SK-N-SH (cell line): ENCODE measurements around the gene KCNQ5. TPM values are rescaled to one million over a fixed set of nuclear protein-coding genes. Genes with fewer than 3 reads are reported as not detected.

Source experiments
- CTCF ChIA-PET: fragments of 300-600, 350-600 bp; formaldehyde crosslinking; extraction: SDS; loops from one replicate; lab custom pipeline; 2021; lab: Yijun Ruan, JAX
- POLR2A ChIA-PET: fragments of 350-600 bp; sonication (Branson Sonifier 250); formaldehyde crosslinking; extraction: SDS; loops from one replicate; lab custom pipeline; 2020; ENCODE audit warnings: antibody characterized with exemption, inconsistent platforms; lab: Yijun Ruan, JAX
- DNase-seq: peaks from one replicate; pipeline ENCODE4 v3.0.0; 2012
- H2AFZ ChIP-seq: fragments of 200-600 bp; sonication (generic); 2 replicates; pipeline ENCODE4 v1.8.1; 2016; ENCODE audit warnings: antibody characterized with exemption, mild to moderate bottlenecking, low read depth
- H3F3A ChIP-seq: fragments of 200-600 bp; sonication (generic); replicated peaks from 2 replicates; pipeline ENCODE3; 2016; ENCODE audit warnings: antibody characterized with exemption, mild to moderate bottlenecking; ENCODE audit not compliant: insufficient read depth
- H3K27ac ChIP-seq, 2 experiments: fragments of 200-500 bp in 1 of 2; fragments of 200-600 bp in 1 of 2; sonication (Bioruptor generic) in 1 of 2; sonication (generic), shearing (Covaris generic) in 1 of 2; 2 replicates each; pipeline versions ENCODE4 v1.5.1 to v1.6.1; 2014 to 2016; ENCODE audit warnings: low read depth in 2 of 2, inconsistent platforms in 1 of 2, low read length in 1 of 2, mild to moderate bottlenecking in 1 of 2, mixed read lengths in 1 of 2
- H3K27me3 ChIP-seq: fragments of 200-600 bp; sonication (generic), shearing (Covaris generic); 2 replicates; pipeline ENCODE4 v1.6.1; 2016; ENCODE audit warnings: mixed run types; ENCODE audit not compliant: insufficient read depth
- H3K36me3 ChIP-seq, 2 experiments: fragments of 200-500 bp in 1 of 2; fragments of 200-600 bp in 1 of 2; sonication (Bioruptor generic) in 1 of 2; sonication (generic) in 1 of 2; replicated peaks in 1 of 2; 2 replicates each; pipeline versions ENCODE3 to v1.5.1; 2014 to 2016; ENCODE audit warnings: low read length in 1 of 2, mild to moderate bottlenecking in 1 of 2; ENCODE audit not compliant: insufficient read depth in 2 of 2, control insufficient read depth in 1 of 2
- H3K4me1 ChIP-seq, 2 experiments: fragments of 200-500 bp in 1 of 2; fragments of 200-600 bp in 1 of 2; sonication (Bioruptor generic) in 1 of 2; sonication (generic), shearing (Covaris generic) in 1 of 2; 2 replicates each; pipeline versions ENCODE4 v1.5.1 to v1.6.1; 2014 to 2016; ENCODE audit warnings: low read depth in 1 of 2, low read length in 1 of 2, mixed run types in 1 of 2; ENCODE audit not compliant: insufficient read depth in 2 of 2, control insufficient read depth in 1 of 2
- H3K4me2 ChIP-seq: fragments of 200-600 bp; sonication (generic), shearing (Covaris generic); 2 replicates; pipeline ENCODE4 v1.6.1; 2017; ENCODE audit warnings: mixed run types
- H3K4me3 ChIP-seq, 2 experiments: fragments of 200-500 bp in 1 of 2; fragments of 200-600 bp in 1 of 2; sonication (Bioruptor generic) in 1 of 2; sonication (generic), shearing (Covaris generic) in 1 of 2; 2 replicates each; pipeline versions ENCODE4 v1.5.1 to v1.8.1; 2014 to 2016; ENCODE audit warnings: low read depth in 2 of 2, inconsistent platforms in 1 of 2, low read length in 1 of 2, mild to moderate bottlenecking in 1 of 2, mixed read lengths in 1 of 2, moderate library complexity in 1 of 2
- H3K79me2 ChIP-seq: fragments of 200-600 bp; sonication (generic); 2 replicates; pipeline ENCODE4 v1.8.1; 2017; ENCODE audit warnings: mild to moderate bottlenecking; ENCODE audit not compliant: insufficient read depth
- H3K9ac ChIP-seq: fragments of 200-600 bp; sonication (generic); 2 replicates; pipeline ENCODE4 v1.6.1; 2017; ENCODE audit warnings: mixed run types
- H3K9me2 ChIP-seq: fragments of 200-600 bp; sonication (generic); 2 replicates; pipeline ENCODE4 v1.6.1; 2017; ENCODE audit warnings: mixed run types
- H3K9me3 ChIP-seq: fragments of 200-600 bp; sonication (generic); 2 replicates; pipeline ENCODE4 v1.6.1; 2017; ENCODE audit warnings: mixed run types, mild to moderate bottlenecking, moderate library complexity
- H4K20me1 ChIP-seq: fragments of 200-600 bp; sonication (generic); 2 replicates; pipeline ENCODE4 v1.6.1; 2017; ENCODE audit warnings: mild to moderate bottlenecking, mixed run types; ENCODE audit not compliant: insufficient read depth
- CHD2 ChIP-seq: fragments of 150-350 bp; IDR thresholded peaks from 2 replicates; pipeline ENCODE4 v1.6.1; 2018; ENCODE audit warnings: low read length; ENCODE audit not compliant: partially characterized antibody
- ELF1 ChIP-seq: IDR thresholded peaks from 2 replicates; pipeline ENCODE4 v1.4.0; 2012
- EP300 ChIP-seq, 2 experiments: IDR thresholded peaks; 2 replicates each; pipeline versions ENCODE4 v1.4.0 to v1.6.1; 2012; ENCODE audit warnings: borderline replicate concordance in 1 of 2, low read depth in 1 of 2, low read length in 1 of 2
- EZH2phosphoT487 ChIP-seq: fragments of 200-600 bp; sonication (generic); IDR thresholded peaks from 2 replicates; pipeline ENCODE4 v1.6.1; 2017; ENCODE audit warnings: low read depth, mixed run types, mild to moderate bottlenecking, antibody characterized with exemption, moderate library complexity, borderline replicate concordance
- FOSL2 ChIP-seq: IDR thresholded peaks from 2 replicates; pipeline ENCODE4 v1.4.0; 2012; ENCODE audit warnings: low read depth, mild to moderate bottlenecking, moderate library complexity, borderline replicate concordance
- GABPA ChIP-seq: IDR thresholded peaks from 2 replicates; pipeline ENCODE4 v1.4.0; 2012; ENCODE audit warnings: low read depth, mild to moderate bottlenecking
- GATA2 ChIP-seq: sonication (generic); formaldehyde crosslinking; IDR thresholded peaks from 2 replicates; pipeline ENCODE4 v1.5.0; 2020; ENCODE audit warnings: mild to moderate bottlenecking, missing genetic modification reagents
- IRF3 ChIP-seq: fragments of 150-350 bp; IDR thresholded peaks from 2 replicates; pipeline ENCODE4 v1.6.1; 2016; ENCODE audit warnings: mild to moderate bottlenecking, low read depth, low read length
- NFIC ChIP-seq: IDR thresholded peaks from 2 replicates; pipeline ENCODE4 v1.4.0; 2012; ENCODE audit warnings: borderline replicate concordance
- NRF1 ChIP-seq: IDR thresholded peaks from 2 replicates; pipeline ENCODE4 v1.6.1; 2012; ENCODE audit warnings: low read depth, mild to moderate bottlenecking, low read length
- POLR2AphosphoS5 ChIP-seq: IDR thresholded peaks from 2 replicates; pipeline ENCODE4 v1.6.1; 2012; ENCODE audit warnings: low read depth, low read length
- RAD21 ChIP-seq: IDR thresholded peaks from 2 replicates; pipeline ENCODE4 v1.6.1; 2012; ENCODE audit warnings: mild to moderate bottlenecking, low read length
- USF2 ChIP-seq: fragments of 150-350 bp; IDR thresholded peaks from 2 replicates; pipeline ENCODE4 v1.6.1; 2017; ENCODE audit warnings: antibody characterized with exemption, low read length, low read depth, borderline replicate concordance
- YY1 ChIP-seq: IDR thresholded peaks from 2 replicates; pipeline ENCODE4 v1.4.0; 2012; ENCODE audit warnings: low read depth, mild to moderate bottlenecking
- polyA plus RNA-seq, 3 experiments: library from polyadenylated mRNA; depleted of rRNA; stranded (reverse); fragments of >200 nt; gene quantifications; 2 replicates each; pipeline ENCODE4 v1.2.3, GENCODE V29; 2012
- TF ChIP-seq, protein P1 (sequence below): IDR thresholded peaks from 2 replicates; pipeline ENCODE4 v1.4.0; 2012; ENCODE audit warnings: low read depth, borderline replicate concordance
- TF ChIP-seq, protein P2 (sequence below): IDR thresholded peaks from 2 replicates; pipeline ENCODE4 v1.6.1; 2012; ENCODE audit warnings: mild to moderate bottlenecking, low read depth, low read length, moderate library complexity
- TF ChIP-seq, protein P3 (sequence below): IDR thresholded peaks from 2 replicates; pipeline ENCODE4; 2012
- TF ChIP-seq, protein P4 (sequence below): IDR thresholded peaks from 2 replicates; pipeline ENCODE4 v1.4.0; 2012; ENCODE audit warnings: low read depth, borderline replicate concordance

KCNQ5 gene
- polyA plus RNA-seq, 1 of the 3 experiments (the other 2 are of a cell fraction) = 3.2 TPM

DNA sequence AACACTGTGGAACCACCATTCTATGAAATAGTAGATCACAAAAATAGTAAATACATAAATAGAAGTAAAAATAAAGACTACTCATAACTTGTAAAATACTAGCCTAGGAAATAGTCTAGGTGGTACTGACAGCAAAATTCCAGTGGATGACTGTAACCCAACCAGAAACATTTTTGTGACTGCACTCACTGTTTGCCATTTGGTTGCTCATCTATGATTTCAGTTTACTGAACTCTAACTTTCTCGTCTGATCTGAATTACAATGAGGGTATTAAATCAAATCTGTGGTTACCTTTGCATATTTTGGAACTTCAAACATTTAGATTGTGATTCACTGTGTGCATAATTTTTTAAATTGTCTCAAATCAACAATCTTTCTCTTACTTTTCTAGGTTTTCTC is 452.3 kb downstream of the KCNQ5 start (continued):
- TF ChIP-seq, protein P1, sequence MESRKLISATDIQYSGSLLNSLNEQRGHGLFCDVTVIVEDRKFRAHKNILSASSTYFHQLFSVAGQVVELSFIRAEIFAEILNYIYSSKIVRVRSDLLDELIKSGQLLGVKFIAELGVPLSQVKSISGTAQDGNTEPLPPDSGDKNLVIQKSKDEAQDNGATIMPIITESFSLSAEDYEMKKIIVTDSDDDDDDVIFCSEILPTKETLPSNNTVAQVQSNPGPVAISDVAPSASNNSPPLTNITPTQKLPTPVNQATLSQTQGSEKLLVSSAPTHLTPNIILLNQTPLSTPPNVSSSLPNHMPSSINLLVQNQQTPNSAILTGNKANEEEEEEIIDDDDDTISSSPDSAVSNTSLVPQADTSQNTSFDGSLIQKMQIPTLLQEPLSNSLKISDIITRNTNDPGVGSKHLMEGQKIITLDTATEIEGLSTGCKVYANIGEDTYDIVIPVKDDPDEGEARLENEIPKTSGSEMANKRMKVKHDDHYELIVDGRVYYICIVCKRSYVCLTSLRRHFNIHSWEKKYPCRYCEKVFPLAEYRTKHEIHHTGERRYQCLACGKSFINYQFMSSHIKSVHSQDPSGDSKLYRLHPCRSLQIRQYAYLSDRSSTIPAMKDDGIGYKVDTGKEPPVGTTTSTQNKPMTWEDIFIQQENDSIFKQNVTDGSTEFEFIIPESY = no peak
- TF ChIP-seq, protein P2, sequence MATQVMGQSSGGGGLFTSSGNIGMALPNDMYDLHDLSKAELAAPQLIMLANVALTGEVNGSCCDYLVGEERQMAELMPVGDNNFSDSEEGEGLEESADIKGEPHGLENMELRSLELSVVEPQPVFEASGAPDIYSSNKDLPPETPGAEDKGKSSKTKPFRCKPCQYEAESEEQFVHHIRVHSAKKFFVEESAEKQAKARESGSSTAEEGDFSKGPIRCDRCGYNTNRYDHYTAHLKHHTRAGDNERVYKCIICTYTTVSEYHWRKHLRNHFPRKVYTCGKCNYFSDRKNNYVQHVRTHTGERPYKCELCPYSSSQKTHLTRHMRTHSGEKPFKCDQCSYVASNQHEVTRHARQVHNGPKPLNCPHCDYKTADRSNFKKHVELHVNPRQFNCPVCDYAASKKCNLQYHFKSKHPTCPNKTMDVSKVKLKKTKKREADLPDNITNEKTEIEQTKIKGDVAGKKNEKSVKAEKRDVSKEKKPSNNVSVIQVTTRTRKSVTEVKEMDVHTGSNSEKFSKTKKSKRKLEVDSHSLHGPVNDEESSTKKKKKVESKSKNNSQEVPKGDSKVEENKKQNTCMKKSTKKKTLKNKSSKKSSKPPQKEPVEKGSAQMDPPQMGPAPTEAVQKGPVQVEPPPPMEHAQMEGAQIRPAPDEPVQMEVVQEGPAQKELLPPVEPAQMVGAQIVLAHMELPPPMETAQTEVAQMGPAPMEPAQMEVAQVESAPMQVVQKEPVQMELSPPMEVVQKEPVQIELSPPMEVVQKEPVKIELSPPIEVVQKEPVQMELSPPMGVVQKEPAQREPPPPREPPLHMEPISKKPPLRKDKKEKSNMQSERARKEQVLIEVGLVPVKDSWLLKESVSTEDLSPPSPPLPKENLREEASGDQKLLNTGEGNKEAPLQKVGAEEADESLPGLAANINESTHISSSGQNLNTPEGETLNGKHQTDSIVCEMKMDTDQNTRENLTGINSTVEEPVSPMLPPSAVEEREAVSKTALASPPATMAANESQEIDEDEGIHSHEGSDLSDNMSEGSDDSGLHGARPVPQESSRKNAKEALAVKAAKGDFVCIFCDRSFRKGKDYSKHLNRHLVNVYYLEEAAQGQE = no peak
- TF ChIP-seq IRF3 (no peak), ELF1 (no peak), POLR2AphosphoS5 (no peak; the same call in 1 of the 2 replicates), CHD2 (no peak), GATA2 (CRISPR knock-in tag) (no peak), NFIC (peak; percentile 26; the same call in 1 of the 2 replicates), EP300 (IDR thresholded peaks at IDR 0.05; ENCODE audit: borderline replicate concordance in 1 of 2, low read depth in 1 of 2, low read length in 1 of 2) (peak in 1 of 2 experiments; percentile 84; a peak in 2 of 4 replicates), EZH2phosphoT487 (no peak)

- H2AFZ ChIP-seq = no peak overlapping the region
- POLR2A ChIA-PET = no interaction called here
- H3K36me3 ChIP-seq = peaks cover 0 to 19% of the 10 kb centered on the region in 2 experiments
- H3K27ac ChIP-seq = no peak overlapping the region
- no peaks in the 10 kb centered on the region for H3K79me2 ChIP-seq
- no peak for DNase-seq
- no peak overlapping the region for H3K4me2 ChIP-seq
- no peaks in the 10 kb centered on the region for H3K9me2 ChIP-seq
- CTCF ChIA-PET = no interaction called here
- no peak overlapping the region for H3K4me3 ChIP-seq
- H3K9ac ChIP-seq = no peak overlapping the region
- no peaks in the 10 kb centered on the region for H3K9me3 ChIP-seq
- H4K20me1 ChIP-seq = no peaks in the 10 kb centered on the region
- H3K27me3 ChIP-seq = no peaks in the 10 kb centered on the region
- peaks cover 0 to 22% of the 10 kb centered on the region in 2 experiments; a peak in 2 of 4 replicates for H3K4me1 ChIP-seq
- peaks cover 43% of the 10 kb centered on the region for H3F3A ChIP-seq
- TF ChIP-seq, protein P3, sequence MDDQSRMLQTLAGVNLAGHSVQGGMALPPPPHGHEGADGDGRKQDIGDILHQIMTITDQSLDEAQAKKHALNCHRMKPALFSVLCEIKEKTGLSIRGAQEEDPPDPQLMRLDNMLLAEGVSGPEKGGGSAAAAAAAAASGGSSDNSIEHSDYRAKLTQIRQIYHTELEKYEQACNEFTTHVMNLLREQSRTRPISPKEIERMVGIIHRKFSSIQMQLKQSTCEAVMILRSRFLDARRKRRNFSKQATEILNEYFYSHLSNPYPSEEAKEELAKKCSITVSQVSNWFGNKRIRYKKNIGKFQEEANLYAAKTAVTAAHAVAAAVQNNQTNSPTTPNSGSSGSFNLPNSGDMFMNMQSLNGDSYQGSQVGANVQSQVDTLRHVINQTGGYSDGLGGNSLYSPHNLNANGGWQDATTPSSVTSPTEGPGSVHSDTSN = no peak
- TF ChIP-seq CHD2 = no peak
- TF ChIP-seq, protein P4, sequence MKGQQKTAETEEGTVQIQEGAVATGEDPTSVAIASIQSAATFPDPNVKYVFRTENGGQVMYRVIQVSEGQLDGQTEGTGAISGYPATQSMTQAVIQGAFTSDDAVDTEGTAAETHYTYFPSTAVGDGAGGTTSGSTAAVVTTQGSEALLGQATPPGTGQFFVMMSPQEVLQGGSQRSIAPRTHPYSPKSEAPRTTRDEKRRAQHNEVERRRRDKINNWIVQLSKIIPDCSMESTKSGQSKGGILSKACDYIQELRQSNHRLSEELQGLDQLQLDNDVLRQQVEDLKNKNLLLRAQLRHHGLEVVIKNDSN = no peak
- TF ChIP-seq GABPA = no peak
- no peak for TF ChIP-seq IRF3
- no peak for TF ChIP-seq YY1
- no peak for TF ChIP-seq NRF1
- no peak for TF ChIP-seq FOSL2
- TF ChIP-seq GATA2 (CRISPR knock-in tag) = no peak
- no peak for TF ChIP-seq USF2
- no peak for TF ChIP-seq RAD21
Observed at GRCh38 chr6:73076211-73076954, 454.5 kb downstream of the KCNQ5 start.
